Testis (tissue), 3 donors: ENCODE data around the gene MFSD12. TPM values are rescaled to one million over a fixed set of nuclear protein-coding genes. Genes with fewer than 3 reads are reported as not detected.

Experiments
- DNase-seq: peaks from one replicate; pipeline ENCODE4 v3.0.0-alpha.2; 2019
- H3K27ac ChIP-seq, 2 donors: fragments of 200-600 bp; sonication (generic); one replicate each; pipeline ENCODE4 v1.5.1; 2019
- H3K27me3 ChIP-seq: fragments of 200-600 bp; sonication (generic); one replicate; pipeline ENCODE4 v1.5.1; 2019
- H3K36me3 ChIP-seq: fragments of 200-600 bp; sonication (generic); one replicate; pipeline ENCODE4 v1.5.1; 2017; ENCODE audit warnings: low read depth; ENCODE audit errors: missing control alignments
- H3K4me1 ChIP-seq: fragments of 200-600 bp; sonication (generic); one replicate; pipeline ENCODE4 v1.5.1; 2019
- H3K4me3 ChIP-seq, 2 donors: fragments of 200-600 bp; sonication (generic); one replicate each; pipeline ENCODE4 v1.5.1; 2017 to 2019
- H3K9me3 ChIP-seq: fragments of 200-600 bp; sonication (generic); one replicate; pipeline ENCODE4 v1.5.1; 2017
- CTCF ChIP-seq, 3 experiments: fragments of 450-650 bp in 2 of 3; fragments of 200-600 bp in 1 of 3; sonication (generic) in 1 of 3; IDR thresholded peaks; one replicate each; pipeline ENCODE4 v1.5.1; 2016 to 2019; ENCODE audit warnings: antibody characterized with exemption in 3 of 3, mild to moderate bottlenecking in 2 of 3, moderate library complexity in 1 of 3
- POLR2A ChIP-seq: fragments of 450-650 bp; IDR thresholded peaks from one replicate; pipeline ENCODE4 v1.6.1; 2017; ENCODE audit warnings: antibody characterized with exemption, mild to moderate bottlenecking, moderate library complexity
- WGBS, 2 donors: methylation state at CpG; one replicate each; pipeline ENCODE4 v1.1.5; 2018; 5-methylcytosine and 5-hydroxymethylcytosine counted together
- intact Hi-C: fragments of 100-400 bp; cut with DNase I; formaldehyde crosslinking; loops from one replicate; pipeline ENCODE4 v1.15.1; 2023; ENCODE audit warnings: low total_unique reads
- polyA plus RNA-seq: library from polyadenylated mRNA; stranded (reverse); fragments of 350-450 nt; fragmentation: Illumina TruSeq; extraction: RNeasy Lipid Tissue Mini Kit (QIAGEN cat#74804); gene quantifications from one replicate; pipeline ENCODE4 v1.2.3, GENCODE V29; 2014; ENCODE audit warnings: low read depth, low replicate concordance; ENCODE audit not compliant: insufficient read depth
- total RNA-seq, 2 donors: library from RNA; depleted of rRNA; stranded (reverse); fragments of >200 nt; gene quantifications; one replicate each; pipeline ENCODE4 v1.2.3, GENCODE V29; 2016

MFSD12 gene
- total and polyA plus RNA-seq, 3 donors from 2014 or later, result 32.8 to 95.1 (median 83.9) TPM

GRCh38 chr19:3515891-3516422, 41.4 kb downstream of the MFSD12 start:
- DNase-seq, result no peak
- TF ChIP-seq POLR2A (no peak), CTCF (IDR thresholded peaks at IDR 0.05) (no peak)
- Histone ChIP-seq H3K4me3 (no peak overlapping the region), H3K9me3 (no peaks in the 10 kb centered on the region), H3K36me3 (no peaks in the 10 kb centered on the region), H3K27ac (no peak overlapping the region), H3K27me3 (no peaks in the 10 kb centered on the region), H3K4me1 (peaks cover 41% of the 10 kb centered on the region)
- intact Hi-C loops, result no loop called here
- WGBS, 2 donors, result 51 to 63% methylated on average over 10 to 15 of the region's 15 CpGs

DNA sequence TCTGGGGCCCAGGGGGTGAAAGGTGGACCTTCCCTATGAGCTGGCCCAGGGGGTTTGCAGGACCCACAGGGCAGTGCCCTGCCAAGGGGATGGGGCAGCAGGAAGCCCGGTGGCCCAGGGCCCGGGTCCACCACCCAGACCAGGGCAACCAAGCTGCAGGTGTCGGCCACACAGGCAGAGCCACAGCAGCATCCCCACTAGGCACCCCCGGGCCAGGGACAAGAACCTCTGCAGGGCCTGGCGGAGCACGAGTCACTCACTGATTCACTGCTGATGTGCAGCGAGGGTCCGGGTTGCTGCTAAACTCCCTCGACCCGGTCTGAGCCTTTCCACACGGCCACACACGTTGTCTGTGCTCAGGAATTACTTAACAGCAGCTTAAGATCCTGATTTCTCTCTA, 42.5 kb downstream of the MFSD12 start:
- intact Hi-C loops, result no loop called here
- no peak for DNase-seq
- no peaks in the 10 kb centered on the region for H3K9me3 ChIP-seq
- 72 to 83% methylated on average over 8 to 12 of the region's 12 CpGs for WGBS, 2 donors
- H3K4me1 ChIP-seq, result peaks cover 41% of the 10 kb centered on the region
- H3K27me3 ChIP-seq, result no peaks in the 10 kb centered on the region
- no peaks in the 10 kb centered on the region for H3K36me3 ChIP-seq
- H3K4me3 ChIP-seq, result no peak overlapping the region
- TF ChIP-seq CTCF (IDR thresholded peaks at IDR 0.05), result no peak
- no peak for TF ChIP-seq POLR2A
- peak overlapping the region in 1 of 2 donors; percentile 24 for H3K27ac ChIP-seq

DNA sequence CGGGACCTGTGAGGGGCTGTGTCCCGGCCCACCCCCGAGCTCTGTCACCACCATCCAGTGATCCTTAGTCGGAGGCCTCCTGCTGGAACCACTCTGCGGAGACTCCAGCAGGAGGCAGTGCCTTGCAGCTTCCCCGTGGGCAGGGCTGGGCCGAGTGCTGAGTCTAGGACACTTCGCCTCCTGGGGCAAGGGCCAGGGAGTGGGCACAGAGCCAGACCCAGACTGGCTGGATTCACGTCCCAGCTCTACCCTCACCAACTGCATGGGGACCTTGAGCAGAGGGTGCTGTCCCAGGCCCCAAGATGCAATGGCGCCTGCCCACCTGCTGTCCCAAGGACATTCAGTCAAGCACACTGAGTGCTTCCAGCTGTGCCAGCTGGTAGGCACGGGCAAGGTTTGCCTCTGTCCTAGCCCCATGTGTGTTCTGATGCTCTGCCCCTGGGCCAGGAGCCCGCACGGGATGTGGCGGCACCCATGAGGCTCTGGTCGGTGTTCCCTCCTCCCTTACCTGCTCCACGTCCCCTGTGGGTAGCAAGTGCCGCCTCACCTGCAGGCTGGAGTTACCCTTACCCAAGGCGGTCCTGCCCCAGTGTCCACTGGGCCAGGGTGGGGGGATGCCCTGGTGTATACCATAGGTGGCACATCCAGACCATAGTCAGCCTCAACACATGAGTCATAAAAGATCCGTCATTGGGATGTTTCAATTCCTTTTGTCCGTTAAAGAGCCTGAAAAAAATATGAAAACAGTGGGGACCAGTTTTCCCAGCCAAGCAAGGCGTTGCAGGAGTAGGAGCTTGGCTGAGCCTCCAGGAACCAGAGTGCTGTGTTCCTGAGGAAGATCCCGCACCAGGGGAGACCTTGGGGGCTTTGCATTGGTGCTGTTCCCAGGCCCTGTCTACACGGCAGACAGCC, 43.9 kb downstream of the MFSD12 start:
- intact Hi-C loops, result no loop called here
- Histone ChIP-seq H3K9me3 (no peaks in the 10 kb centered on the region), H3K4me1 (peaks cover 42% of the 10 kb centered on the region), H3K4me3 (no peak overlapping the region), H3K27me3 (no peaks in the 10 kb centered on the region), H3K27ac (no peak overlapping the region), H3K36me3 (no peaks in the 10 kb centered on the region)
- WGBS, 2 donors, result 64 to 72% methylated on average over 7 to 23 of the region's 23 CpGs
- TF ChIP-seq POLR2A (no peak), CTCF (IDR thresholded peaks at IDR 0.05) (no peak)
- peak; percentile 55 for DNase-seq

DNA sequence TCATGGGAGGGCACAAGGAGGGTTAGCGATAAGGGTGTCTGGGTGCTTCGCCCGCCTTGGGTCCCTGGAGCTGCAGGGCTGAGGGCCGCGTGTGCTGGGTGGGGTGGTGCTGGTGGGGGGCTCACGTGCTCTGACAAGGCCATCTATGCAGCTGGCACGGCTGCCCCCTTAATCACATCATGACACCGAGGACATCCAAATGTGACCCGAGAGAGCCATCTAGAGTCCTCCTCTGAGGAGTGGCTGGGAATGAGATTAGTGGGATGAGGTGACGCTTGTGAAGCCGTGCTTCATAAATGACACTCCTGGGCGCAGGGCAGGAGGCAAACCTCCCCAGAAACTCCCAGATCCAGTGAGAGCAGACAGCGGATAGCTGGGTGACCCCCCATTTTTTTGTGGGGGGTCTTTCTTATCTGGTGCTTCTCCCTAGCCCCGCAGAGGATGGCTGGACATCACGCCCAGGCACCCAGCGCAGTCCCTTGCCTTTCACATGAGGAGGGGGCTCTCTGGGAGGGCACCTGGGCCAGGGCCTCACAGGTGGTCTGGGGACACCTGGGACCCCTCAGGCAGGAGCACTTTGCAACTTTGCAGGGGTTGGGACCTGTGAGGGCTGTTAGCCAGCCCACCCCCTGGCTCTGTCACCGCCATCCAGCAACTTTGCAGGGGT, 44.7 kb downstream of the MFSD12 start:
- intact Hi-C loops, result no loop called here
- no peaks in the 10 kb centered on the region for H3K9me3 ChIP-seq
- H3K27me3 ChIP-seq, result no peaks in the 10 kb centered on the region
- 67 to 97% methylated on average over 4 to 17 of the region's 17 CpGs for WGBS, 2 donors
- no peak for DNase-seq
- TF ChIP-seq POLR2A (no peak), CTCF (IDR thresholded peaks at IDR 0.05) (no peak)
- no peaks in the 10 kb centered on the region for H3K36me3 ChIP-seq
- peaks cover 47% of the 10 kb centered on the region for H3K4me1 ChIP-seq
- H3K4me3 ChIP-seq, result no peak overlapping the region
- H3K27ac ChIP-seq, result no peak overlapping the region
